ENCODE data around the gene ZFP30. TPM values are rescaled to one million over a fixed set of nuclear protein-coding genes. Genes with fewer than 3 reads are reported as not detected.
"Not testable (repeated sequence)": the region's sequence is repeated elsewhere in the genome, so short reads cannot be mapped to it uniquely, and the experiment has no call there.

Gene ZFP30
- total and polyA plus RNA-seq, 2 donors from 2014 or later, result 3.0 to 15.5 TPM

DNA sequence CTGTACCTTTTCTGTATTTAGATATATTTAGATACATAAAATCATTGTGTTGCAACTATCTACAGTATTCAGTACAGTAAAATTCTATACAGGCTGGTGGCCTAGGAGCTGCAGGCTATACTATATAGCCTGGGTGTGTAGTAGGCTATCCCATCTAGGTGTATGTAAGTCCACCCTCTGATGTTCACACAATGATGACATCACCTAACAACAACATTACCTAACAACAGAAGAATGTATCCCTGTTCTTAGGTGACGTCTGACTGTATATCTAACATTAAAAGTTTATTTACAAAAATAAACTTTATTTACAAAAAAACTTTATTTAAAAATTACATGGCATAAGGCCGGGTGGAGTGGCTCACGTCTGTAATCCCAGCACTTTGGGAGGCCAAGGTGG lies 28.3 kb upstream of the ZFP30 start:
- no peak for FAIRE-seq
- DNase-seq, result no peak
- intact Hi-C loops (cut with DNase I), result no loop called here
- no peak overlapping the region for H3K9ac ChIP-seq (ENCODE audit: low read length in 3 of 3)
- H3K4me3 ChIP-seq (ENCODE audit: low read length in 3 of 3), result no peak overlapping the region
- no peaks in the 10 kb centered on the region for H3K4me1 ChIP-seq (ENCODE audit: control insufficient read depth in 2 of 3, insufficient read depth in 2 of 3, low read depth in 1 of 3, low read length in 3 of 3)
- H3K36me3 ChIP-seq (ENCODE audit: control insufficient read depth in 2 of 3, insufficient read depth in 3 of 3, low read length in 3 of 3), result no peaks in the 10 kb centered on the region
- no peak overlapping the region for H3K27ac ChIP-seq (ENCODE audit: low read depth in 2 of 2, low read length in 2 of 2)
- H3K27me3 ChIP-seq (ENCODE audit: control insufficient read depth, insufficient read depth, low read length), result no peaks in the 10 kb centered on the region
- peaks cover 0 to 13% (median 0%) of the 10 kb centered on the region in 3 donors for H3K9me3 ChIP-seq (ENCODE audit: control insufficient read depth in 2 of 3, insufficient read depth in 1 of 3, low read length in 3 of 3)
- TF ChIP-seq CTCF (IDR thresholded peaks at IDR 0.05; ENCODE audit: borderline replicate concordance, extremely low read depth, insufficient read depth), result no peak

DNA sequence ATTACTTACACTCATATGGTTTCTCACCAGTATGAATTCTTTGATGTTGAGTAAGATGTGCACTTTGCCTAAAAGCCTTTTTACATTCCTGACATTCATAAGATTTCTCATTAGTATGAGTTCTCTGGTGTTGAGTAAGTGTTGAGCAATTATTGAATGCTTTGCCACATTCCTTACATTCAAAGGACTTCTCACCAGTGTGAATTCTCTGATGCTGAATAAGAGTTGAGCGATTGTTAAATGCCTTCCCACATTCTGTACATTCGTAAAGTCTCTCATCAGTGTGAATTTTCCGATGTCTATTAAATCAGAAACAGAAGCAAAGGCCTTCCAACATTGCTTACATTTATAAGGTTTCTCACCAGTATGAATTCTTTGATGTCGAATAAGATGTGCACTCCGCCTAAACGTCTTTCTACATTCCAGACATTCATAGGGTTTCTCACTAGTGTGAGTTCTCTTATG lies 14.2 kb upstream of the ZFP30 start:
- no peaks in the 10 kb centered on the region for H3K27me3 ChIP-seq (ENCODE audit: control insufficient read depth, insufficient read depth, low read length)
- no peaks in the 10 kb centered on the region for H3K36me3 ChIP-seq (ENCODE audit: control insufficient read depth in 2 of 3, insufficient read depth in 3 of 3, low read length in 3 of 3)
- FAIRE-seq, result no peak
- H3K4me1 ChIP-seq (ENCODE audit: control insufficient read depth in 2 of 3, insufficient read depth in 2 of 3, low read depth in 1 of 3, low read length in 3 of 3), result no peaks in the 10 kb centered on the region
- no peak for DNase-seq
- peak overlapping the region in 2 of 3 donors; percentile 0 to 3 for H3K4me3 ChIP-seq (ENCODE audit: low read length in 3 of 3)
- intact Hi-C loops (cut with DNase I), result no loop called here
- no peak overlapping the region for H3K27ac ChIP-seq (ENCODE audit: low read depth in 2 of 2, low read length in 2 of 2)
- H3K9ac ChIP-seq (ENCODE audit: low read length in 3 of 3), result no peak overlapping the region
- peaks cover 0 to 53% (median 21%) of the 10 kb centered on the region in 3 donors for H3K9me3 ChIP-seq (ENCODE audit: control insufficient read depth in 2 of 3, insufficient read depth in 1 of 3, low read length in 3 of 3)
- TF ChIP-seq CTCF (IDR thresholded peaks at IDR 0.05; ENCODE audit: borderline replicate concordance, extremely low read depth, insufficient read depth), result no peak

DNA sequence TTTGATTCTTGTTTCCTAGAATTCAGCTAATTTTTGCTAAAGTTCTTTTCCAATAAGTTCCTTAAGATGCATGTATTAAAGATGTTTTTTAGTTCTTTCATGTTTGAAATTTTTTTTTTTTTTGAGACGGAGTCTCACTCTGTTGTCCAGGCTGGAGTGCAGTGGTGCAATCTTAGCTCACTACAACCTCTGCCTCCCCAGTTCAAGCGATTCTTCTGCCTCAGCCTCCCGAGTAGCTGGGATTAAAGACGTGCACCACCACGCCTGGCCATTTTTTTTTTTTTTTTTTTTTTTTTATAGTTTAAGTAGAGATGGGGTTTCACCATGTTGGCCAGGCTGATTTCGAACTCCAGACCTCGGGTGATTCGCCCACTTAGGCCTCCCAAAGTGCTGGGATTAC lies 1.9 kb upstream of the ZFP30 start:
- FAIRE-seq; H3K27ac ChIP-seq (ENCODE audit: low read depth in 2 of 2, low read length in 2 of 2); H3K9me3 ChIP-seq (ENCODE audit: control insufficient read depth in 2 of 3, insufficient read depth in 1 of 3, low read length in 3 of 3); intact Hi-C loops (cut with DNase I); DNase-seq; H3K4me3 ChIP-seq (ENCODE audit: low read length in 3 of 3); H3K9ac ChIP-seq (ENCODE audit: low read length in 3 of 3); H3K36me3 ChIP-seq (ENCODE audit: control insufficient read depth in 2 of 3, insufficient read depth in 3 of 3, low read length in 3 of 3); H3K4me1 ChIP-seq (ENCODE audit: control insufficient read depth in 2 of 3, insufficient read depth in 2 of 3, low read depth in 1 of 3, low read length in 3 of 3); H3K27me3 ChIP-seq (ENCODE audit: control insufficient read depth, insufficient read depth, low read length): not testable (repeated sequence)

- Histone ChIP-seq H3K4me1 (ENCODE audit: control insufficient read depth in 2 of 3, insufficient read depth in 2 of 3, low read depth in 1 of 3, low read length in 3 of 3) (peaks cover 0 to 4% (median 2%) of the 10 kb centered on the region in 3 donors), H3K27ac (ENCODE audit: low read depth in 2 of 2, low read length in 2 of 2) (peak overlapping the region; percentile 90 to 94), H3K27me3 (ENCODE audit: control insufficient read depth, insufficient read depth, low read length) (no peaks in the 10 kb centered on the region), H3K36me3 (ENCODE audit: control insufficient read depth in 2 of 3, insufficient read depth in 3 of 3, low read length in 3 of 3) (no peaks in the 10 kb centered on the region), H3K9ac (ENCODE audit: low read length in 3 of 3) (peak overlapping the region; percentile 43 to 71 (median 47)), H3K4me3 (ENCODE audit: low read length in 3 of 3) (peak overlapping the region; percentile 61 to 93 (median 91)), H3K9me3 (ENCODE audit: control insufficient read depth in 2 of 3, insufficient read depth in 1 of 3, low read length in 3 of 3) (no peaks in the 10 kb centered on the region)
- TF ChIP-seq CTCF (IDR thresholded peaks at IDR 0.05; ENCODE audit: borderline replicate concordance, extremely low read depth, insufficient read depth), result no peak
- FAIRE-seq (no peak), DNase-seq (peak; percentile 92 to 96 (median 94))
- intact Hi-C loops (cut with DNase I), result no loop called here
Measured at GRCh38 chr19:37655689-37656371, 565 bp upstream of the ZFP30 start.
